GM12878 (cell line): Measurements from ENCODE around the gene BLOC1S4. TPM values are rescaled to one million over a fixed set of nuclear protein-coding genes. Genes with fewer than 3 reads are reported as not detected.

ENCODE experiments used
- BACH1 ChIP-seq: fragments of 450-650 bp; IDR thresholded peaks from 2 replicates; pipeline ENCODE4 v1.6.1; 2017; ENCODE audit warnings: mild to moderate bottlenecking, borderline replicate concordance
- GABPA ChIP-seq: IDR thresholded peaks from 2 replicates; pipeline ENCODE4 v1.6.1; 2014; ENCODE audit warnings: antibody characterized with exemption, low read depth, mild to moderate bottlenecking, inconsistent platforms
- HDAC2 ChIP-seq: fragments of 200-600 bp; sonication (generic); IDR thresholded peaks from 2 replicates; pipeline ENCODE4 v1.6.1; 2017
- HDAC6 ChIP-seq: fragments of 200-600 bp; sonication (generic); IDR thresholded peaks from one replicate; pipeline ENCODE4 v1.8.0; 2017; ENCODE audit warnings: antibody characterized with exemption; ENCODE audit not compliant: unreplicated experiment
- HSF1 ChIP-seq: fragments of 150-350 bp; IDR thresholded peaks from 2 replicates; pipeline ENCODE4 v1.6.1; 2014; ENCODE audit warnings: mild to moderate bottlenecking, low read depth, low read length
- JUNB ChIP-seq: IDR thresholded peaks from 2 replicates; pipeline ENCODE4 v1.6.1; 2016; ENCODE audit warnings: antibody characterized with exemption, mild to moderate bottlenecking
- JUND ChIP-seq: IDR thresholded peaks from 2 replicates; pipeline ENCODE4 v1.6.1; 2012; ENCODE audit warnings: low read depth, mild to moderate bottlenecking, low read length, improper control_type of control experiment, moderate library complexity
- NFIC ChIP-seq: IDR thresholded peaks from 2 replicates; pipeline ENCODE4 v1.6.1; 2012; ENCODE audit warnings: low read depth, mild to moderate bottlenecking, inconsistent platforms, low read length, moderate library complexity
- NRF1 ChIP-seq: conservative IDR thresholded peaks from 2 replicates; pipeline ENCODE4 v1.6.1; 2011; ENCODE audit warnings: mild to moderate bottlenecking, low read depth, low read length, improper control_type of control experiment
- PAX5 ChIP-seq: IDR thresholded peaks from 2 replicates; pipeline ENCODE4 v1.6.1; 2011; ENCODE audit warnings: low read depth, low read length, borderline replicate concordance
- PBX3 ChIP-seq: IDR thresholded peaks from 2 replicates; pipeline ENCODE4 v1.6.1; 2011; ENCODE audit warnings: mild to moderate bottlenecking, low read depth, low read length, moderate library complexity; ENCODE audit not compliant: insufficient replicate concordance
- RELA ChIP-seq: fragments of 450-650 bp; IDR thresholded peaks from 2 replicates; pipeline ENCODE4 v1.8.0; 2014; ENCODE audit warnings: borderline replicate concordance; ENCODE audit not compliant: partially characterized antibody
- SMAD1 ChIP-seq: fragments of 450-650 bp; IDR thresholded peaks from 2 replicates; pipeline ENCODE4 v1.6.1; 2018; ENCODE audit warnings: mild to moderate bottlenecking, low read depth; ENCODE audit not compliant: partially characterized antibody
- SPI1 ChIP-seq: IDR thresholded peaks from 2 replicates; pipeline ENCODE4 v1.6.1; 2011; ENCODE audit warnings: low read depth, mild to moderate bottlenecking, low read length, moderate library complexity, borderline replicate concordance; ENCODE audit not compliant: insufficient read depth
- TBL1XR1 ChIP-seq: IDR thresholded peaks from 2 replicates; pipeline ENCODE4 v1.6.1; 2012; ENCODE audit warnings: low read depth, low read length, improper control_type of control experiment
- ZNF622 ChIP-seq: fragments of 450-650 bp; IDR thresholded peaks from 2 replicates; pipeline ENCODE4 v1.6.1; 2017; ENCODE audit warnings: mild to moderate bottlenecking, inconsistent platforms
- ZSCAN29 ChIP-seq: fragments of 450-650 bp; IDR thresholded peaks from 2 replicates; pipeline ENCODE4 v1.6.1; 2017; ENCODE audit warnings: mild to moderate bottlenecking, moderate library complexity
- polyA plus RNA-seq, 11 experiments: library from polyadenylated mRNA; depleted of rRNA in 4 of 11; unstranded in 6 of 11; stranded (reverse) in 5 of 11; fragments of >200 nt; fragmentation: Nextera tagmentation in 4 of 11; fragmentation: Illumina TruSeq in 1 of 11; extraction: Ambion mirVana in 4 of 11; extraction: Trizol in 1 of 11; gene quantifications; 1 replicate in 1 of 11; 2 replicates in 10 of 11; pipeline versions ENCODE4 v1.2.1 to v1.2.3, GENCODE V29; 2011 to 2016; ENCODE audit warnings: inconsistent platforms in 2 of 11, missing spikeins in 2 of 11, low read depth in 1 of 11
- total RNA-seq, 4 experiments: library from RNA; depleted of rRNA in 3 of 4; stranded (reverse); fragments of >200 nt in 3 of 4; fragmentation: Illumina TruSeq in 1 of 4; extraction: Trizol in 1 of 4; gene quantifications; 2 replicates each; pipeline versions ENCODE4 v1.2.1 to v1.2.3, GENCODE V29; 2013 to 2021

Gene BLOC1S4
- total and polyA plus RNA-seq, 10 of the 15 experiments (the other 5 are each of a cell fraction or from before 2014, with no cell fraction given), result 2.7 to 23.8 (median 9.5) TPM

GRCh38 chr4:6716018-6716911 is at the start of gene BLOC1S4 (continued):
- TF ChIP-seq ZNF622 (no peak), NRF1 (peak; percentile 98), TBL1XR1 (no peak), GABPA (no peak), SPI1 (no peak), SMAD1 (no peak), JUND (no peak), JUNB (no peak), HSF1 (no peak), PAX5 (peak; percentile 36; the same call in 1 of the 2 replicates), HDAC6 (no peak), PBX3 (no peak), BACH1 (peak; percentile 87; the same call in 1 of the 2 replicates), ZSCAN29 (no peak), RELA (no peak), NFIC (no peak), HDAC2 (no peak)
